Stimulated activated CD8-positive, alpha-beta memory T cell treated with anti-CD3 and anti-CD28 coated beads, Interleukin-7, amount 100 ng/mL, for 48 hours (primary cell): Measurements from ENCODE around the gene HACE1.
"Not testable (repeated sequence)": the region's sequence is repeated elsewhere in the genome, so short reads cannot be mapped to it uniquely, and the experiment has no call there.

ENCODE experiments used
- DNase-seq, 2 donors: peaks; one replicate each; pipeline ENCODE4 v3.0.0-alpha.2; 2020; ENCODE audit warnings: low read depth in 1 of 2; ENCODE audit errors: extremely low read depth in 1 of 2

The HACE1 gene, protein sequence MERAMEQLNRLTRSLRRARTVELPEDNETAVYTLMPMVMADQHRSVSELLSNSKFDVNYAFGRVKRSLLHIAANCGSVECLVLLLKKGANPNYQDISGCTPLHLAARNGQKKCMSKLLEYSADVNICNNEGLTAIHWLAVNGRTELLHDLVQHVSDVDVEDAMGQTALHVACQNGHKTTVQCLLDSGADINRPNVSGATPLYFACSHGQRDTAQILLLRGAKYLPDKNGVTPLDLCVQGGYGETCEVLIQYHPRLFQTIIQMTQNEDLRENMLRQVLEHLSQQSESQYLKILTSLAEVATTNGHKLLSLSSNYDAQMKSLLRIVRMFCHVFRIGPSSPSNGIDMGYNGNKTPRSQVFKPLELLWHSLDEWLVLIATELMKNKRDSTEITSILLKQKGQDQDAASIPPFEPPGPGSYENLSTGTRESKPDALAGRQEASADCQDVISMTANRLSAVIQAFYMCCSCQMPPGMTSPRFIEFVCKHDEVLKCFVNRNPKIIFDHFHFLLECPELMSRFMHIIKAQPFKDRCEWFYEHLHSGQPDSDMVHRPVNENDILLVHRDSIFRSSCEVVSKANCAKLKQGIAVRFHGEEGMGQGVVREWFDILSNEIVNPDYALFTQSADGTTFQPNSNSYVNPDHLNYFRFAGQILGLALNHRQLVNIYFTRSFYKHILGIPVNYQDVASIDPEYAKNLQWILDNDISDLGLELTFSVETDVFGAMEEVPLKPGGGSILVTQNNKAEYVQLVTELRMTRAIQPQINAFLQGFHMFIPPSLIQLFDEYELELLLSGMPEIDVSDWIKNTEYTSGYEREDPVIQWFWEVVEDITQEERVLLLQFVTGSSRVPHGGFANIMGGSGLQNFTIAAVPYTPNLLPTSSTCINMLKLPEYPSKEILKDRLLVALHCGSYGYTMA

DNA sequence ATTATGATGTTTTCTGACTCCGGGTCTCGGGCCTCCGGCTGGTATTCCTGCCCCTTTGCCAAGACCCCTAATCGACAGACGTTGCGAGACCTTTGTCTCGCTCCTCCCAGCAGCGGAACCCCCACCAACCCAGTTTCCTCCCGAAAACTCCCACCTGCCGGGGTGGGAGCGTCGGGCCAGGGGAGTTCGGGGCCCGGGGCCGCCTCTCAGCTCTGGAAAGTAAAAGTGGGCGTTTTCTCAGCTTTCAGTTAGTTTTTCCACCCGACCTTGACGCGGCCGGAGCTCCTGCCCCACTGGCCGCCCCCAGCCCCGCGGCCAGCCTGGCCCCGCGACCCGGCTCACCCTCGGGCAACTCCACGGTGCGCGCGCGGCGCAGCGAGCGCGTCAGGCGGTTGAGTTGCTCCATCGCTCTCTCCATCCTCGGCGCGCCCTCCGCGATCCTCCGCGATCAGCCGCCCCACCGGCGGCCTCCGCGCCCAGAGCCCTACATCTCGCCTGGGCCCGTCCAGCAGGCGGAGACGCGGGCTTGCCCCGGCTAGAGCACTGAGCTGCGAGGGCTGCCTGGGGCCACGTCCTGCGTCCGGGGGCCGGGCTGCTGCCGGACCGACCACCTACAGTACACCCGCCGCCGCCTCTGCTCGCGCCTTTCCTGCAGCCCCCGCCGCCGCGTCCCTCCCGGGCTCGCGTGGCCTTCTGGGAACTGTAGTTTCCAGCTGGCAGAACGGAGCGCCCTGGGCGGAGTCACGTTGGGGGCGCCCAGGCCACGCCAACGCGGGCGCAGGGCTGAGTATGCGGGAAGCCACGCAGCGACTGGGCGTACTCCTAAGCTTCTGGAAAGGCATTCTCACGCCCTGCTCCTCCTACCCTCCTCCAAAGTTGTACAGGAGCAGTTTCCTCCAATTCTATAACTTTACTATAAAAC, at the start of gene HACE1:
HACE1 (minus strand) TSS at position 695 of the 922 bp plus-strand sequence; CDS start at position 418, 277 bp downstream.
- DNase-seq = peak; percentile 79 to 82

DNA sequence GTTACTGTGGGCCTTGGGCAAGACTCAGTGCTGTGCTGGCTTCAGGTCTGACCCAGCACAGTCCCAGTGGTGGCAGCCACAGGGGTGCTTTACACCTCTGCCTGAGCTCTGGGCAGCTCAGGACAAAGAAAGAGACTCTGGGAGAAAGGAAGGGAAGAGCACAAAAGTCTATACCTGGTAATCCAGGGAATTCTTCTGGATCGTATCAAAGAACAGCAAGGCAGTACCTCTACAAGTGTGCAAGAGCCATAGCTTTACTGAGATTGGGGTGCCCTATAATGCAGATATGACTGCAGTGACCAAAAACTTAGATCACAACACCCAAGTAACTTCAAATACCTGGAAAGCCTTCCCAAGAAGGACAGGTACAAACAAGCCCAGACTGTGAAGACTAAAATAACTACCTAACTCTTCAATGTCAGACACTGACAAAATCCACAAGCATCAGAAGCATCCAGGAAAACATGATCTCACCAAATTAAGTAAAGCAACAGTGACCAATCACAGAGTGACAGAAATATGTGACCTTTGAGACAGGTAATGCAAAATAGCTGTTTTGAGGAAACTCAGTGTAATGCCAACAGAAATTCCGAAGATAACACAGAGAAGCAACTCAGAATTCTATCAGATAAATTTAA, 49.3 kb upstream of the HACE1 start:
- DNase-seq = no peak

DNA sequence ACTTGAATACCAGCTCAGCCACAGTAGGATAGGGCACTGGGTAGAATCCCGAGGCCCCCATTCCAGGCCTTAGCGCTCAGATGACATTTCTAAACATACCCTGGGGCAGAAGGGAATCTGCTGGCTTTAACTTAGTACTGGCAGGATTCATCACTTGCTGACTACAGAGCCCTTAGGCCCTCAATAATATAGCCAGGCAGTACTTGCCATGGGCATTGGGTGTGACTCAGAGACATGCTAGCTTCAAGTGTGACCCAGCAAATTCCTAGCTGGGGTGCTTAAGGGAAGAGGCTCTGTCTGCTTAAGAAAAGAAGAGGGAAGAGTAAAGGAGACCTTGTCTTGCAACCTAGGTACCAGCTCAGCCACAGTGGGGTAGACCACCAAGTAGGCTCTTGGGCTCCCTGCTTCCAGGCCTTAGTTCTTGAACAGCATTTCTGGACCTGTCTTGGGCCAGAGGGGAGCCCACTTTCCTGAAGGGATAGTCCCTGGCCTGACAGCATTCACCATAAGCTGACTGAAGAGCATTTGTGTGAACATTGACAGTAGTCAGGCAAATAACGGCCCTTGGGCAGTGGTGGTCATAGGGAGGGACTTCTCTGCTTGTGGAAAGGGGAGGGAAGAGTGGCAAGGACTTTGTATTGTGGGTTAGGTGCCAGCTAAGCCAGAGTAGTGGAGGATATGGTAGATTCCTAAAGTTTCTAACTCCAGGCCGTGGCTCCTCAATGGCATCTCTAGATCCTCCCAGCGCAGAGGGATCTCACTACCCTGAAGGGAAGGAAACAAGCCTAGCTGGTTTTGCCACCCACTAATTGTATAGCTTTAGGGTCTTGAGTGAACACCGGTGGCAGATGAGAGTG, 48.5 kb upstream of the HACE1 start:
- no peak for DNase-seq

DNA sequence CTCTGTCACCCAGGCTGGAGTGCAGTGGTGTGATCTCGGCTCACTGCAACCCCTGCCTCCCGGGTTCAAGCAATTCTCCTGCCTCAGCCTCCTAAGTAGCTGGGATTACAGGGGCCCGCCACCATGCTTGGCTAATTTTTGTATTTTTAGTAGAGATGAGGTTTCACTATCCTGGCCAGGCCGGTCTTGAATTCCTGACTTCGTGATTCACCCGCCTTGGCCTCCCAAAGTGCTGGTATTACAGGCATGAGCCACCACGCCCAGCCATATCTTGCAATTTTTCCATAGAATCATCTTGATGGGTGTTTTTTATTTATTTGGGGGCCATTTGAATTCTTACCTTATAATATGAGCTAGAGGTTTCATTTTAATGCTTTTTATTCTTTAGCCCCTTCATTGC, 39.2 kb upstream of the HACE1 start:
- DNase-seq = not testable (repeated sequence)

DNA sequence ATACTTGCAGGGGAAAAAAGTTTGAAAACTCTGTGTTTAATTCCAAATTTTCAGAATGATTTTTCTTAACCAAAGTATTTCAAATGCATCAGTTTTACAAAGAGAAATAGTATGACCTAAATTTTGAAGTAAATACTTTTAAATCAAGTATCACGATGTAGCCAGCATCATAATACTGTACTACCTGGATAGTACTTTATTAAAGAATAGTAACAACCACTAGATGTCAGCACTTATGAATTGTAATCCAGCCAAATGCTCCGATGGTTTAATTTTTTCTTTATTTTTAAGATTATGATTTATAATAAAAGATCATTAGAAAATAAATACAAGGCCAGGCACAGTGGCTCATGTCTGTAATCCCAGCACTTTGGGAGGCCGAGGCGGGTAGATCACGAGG, 37.2 kb upstream of the HACE1 start:
- no peak for DNase-seq

DNA sequence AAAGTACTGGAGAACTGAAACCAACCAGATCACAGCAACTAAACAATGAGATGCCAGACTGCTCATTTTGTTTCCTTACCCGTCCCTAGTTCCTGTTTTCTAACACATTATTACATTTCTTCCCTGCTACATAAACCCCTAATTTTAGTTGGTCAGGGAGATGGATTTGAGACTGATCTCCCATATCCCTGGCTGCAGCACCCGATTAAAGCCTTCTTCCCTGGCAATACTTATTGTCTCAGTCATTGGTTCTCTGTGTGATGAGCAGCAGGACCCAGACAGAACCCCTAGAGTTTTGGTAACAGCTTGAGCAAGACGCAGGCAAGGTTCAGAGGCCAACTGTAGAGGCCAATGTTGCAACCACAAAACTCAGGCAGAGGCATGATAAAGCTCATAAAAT, 28.3 kb upstream of the HACE1 start:
- DNase-seq = no peak

DNA sequence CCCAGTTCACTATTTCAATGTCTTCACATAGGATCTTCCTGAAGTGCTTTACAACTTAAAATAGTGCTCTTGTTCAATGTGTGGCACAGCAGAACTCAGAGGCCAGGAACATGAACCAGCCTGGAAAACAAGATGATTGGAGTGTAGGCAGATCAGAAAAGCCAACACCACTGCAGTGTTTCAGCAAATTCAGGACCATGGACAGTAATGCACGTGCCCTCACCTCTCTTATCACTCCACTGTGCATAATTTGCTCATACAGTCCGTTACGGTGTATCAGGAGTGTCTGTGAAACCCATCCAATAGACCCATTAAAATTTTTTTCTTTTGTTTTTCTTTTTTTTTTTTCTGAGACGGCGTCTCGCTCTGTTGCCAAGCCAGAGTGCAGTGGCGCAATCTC, 27.6 kb upstream of the HACE1 start:
- no peak for DNase-seq

DNA sequence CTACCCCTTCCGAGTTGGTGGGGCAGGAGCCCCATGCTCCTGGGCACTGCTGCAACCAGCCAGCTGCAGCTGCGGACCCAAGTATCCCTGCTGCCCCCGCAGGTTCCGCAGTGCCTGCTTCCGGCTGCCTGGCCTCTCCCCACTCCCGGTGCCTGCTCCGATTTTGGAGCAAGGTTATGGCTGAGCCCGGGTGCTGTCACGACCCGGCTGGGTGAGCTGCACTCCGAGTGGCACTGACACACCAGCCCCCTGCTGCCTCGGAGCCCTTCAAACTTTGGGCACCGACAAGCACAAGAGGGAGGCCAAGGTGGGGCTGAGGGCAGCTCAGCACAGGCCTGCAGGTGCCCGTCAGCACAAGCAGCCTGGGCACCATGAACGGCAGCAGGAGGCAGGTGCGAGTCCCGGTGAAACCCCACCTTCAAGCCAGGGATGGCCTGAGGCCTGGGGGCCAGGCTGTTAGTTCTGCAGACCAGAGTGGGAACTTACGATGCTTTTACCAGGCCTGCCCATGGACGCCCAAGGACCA, 25.9 kb upstream of the HACE1 start:
- no peak for DNase-seq

DNA sequence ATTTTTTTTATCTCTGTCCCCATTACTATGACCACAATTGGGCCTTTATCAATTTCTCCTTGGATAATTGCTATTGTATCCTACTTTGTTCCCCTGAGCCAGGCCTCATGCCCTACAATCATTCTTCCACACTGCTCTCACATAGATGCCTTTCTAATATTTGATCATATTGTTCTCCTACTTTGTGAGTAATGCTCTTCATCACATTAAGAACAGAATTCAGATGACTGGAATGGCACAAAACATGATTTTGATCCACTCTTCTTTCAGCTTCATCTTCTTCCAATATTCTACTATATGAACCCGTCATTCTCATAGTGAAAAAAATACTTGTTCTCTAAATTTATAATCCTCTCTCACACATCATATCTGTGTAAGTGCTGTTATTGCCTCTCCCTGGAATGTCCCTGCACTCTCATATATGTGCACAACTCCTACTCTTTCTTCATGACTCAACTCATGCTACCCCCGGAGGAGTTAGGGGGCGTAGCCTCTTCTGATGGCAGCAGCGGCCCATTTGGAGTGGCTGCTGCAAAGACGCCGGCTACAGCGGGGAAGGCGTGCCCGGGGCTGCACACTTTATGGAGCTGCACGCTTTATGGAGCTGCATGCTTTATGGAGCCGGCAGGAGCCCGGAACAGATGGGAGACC, 25.3 kb upstream of the HACE1 start:
- no peak for DNase-seq

DNA sequence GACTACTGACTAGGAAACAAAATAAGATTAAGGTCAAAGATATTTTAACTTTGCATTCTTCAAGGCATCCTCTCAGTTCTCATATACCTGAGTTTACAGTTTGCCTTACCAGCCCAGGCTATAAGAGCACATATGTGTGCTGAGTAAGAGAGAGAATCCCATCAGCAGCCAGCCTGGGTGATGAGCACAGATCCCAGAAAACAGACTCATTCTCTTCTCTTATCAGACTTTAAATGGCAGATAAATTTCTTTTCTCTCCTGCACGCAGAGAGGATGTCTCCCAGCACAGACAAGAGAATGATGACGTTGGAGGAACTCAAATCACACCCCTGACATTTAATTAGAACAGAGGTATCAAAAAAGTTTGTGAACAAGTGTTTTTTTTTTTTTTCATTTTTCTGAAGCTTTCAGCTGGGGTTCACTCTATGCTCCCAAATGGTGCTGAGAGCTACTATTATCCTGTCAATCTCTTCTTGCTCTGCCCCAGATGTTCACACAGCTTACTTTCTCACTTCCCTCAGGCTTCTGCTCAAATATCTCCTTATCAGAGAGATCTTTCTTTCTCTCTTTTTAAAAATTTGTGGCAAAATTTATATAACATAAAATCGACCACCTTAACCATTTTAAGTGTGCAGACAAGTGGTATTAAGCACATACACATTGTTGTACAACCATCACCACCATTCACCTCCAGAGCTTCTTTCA, 22.4 kb upstream of the HACE1 start:
- DNase-seq = no peak

DNA sequence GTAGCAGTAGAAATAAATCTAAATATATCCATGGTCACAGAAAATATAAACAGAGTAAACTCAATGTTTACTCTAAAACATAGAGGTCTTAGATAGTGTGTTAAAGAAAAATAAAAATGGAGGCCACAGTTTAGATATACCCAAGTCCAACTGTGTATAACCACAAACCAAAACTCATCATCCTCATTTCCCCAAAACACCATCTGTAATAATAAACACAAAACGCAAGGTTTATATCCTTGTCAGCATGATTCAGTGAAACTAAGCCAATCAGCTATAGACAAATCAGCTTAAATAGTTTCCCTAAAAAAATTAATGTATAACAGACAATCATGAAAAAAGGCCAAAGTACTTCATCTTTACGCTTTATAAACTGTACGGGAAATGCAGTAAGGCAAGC, 2.7 kb upstream of the HACE1 start:
- DNase-seq = no peak

DNA sequence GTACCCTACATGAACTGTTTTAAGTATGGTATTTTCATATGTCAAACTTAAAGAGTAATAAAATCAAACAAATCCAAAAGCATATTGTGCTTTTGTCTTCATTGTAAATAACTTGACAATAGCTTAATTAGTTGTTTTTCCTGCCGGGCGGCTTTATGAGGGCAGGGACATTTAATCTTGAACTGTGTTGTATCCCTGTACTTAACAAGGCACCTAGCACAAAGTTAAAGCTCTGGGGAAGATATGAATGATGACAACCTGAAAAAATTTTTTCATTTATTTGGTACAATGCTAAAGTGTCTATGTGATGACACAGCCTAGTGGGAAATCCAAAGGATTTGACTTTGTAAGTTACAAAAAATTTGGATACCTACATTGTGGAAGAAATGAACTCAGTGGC, 502 bp upstream of the HACE1 start:
- DNase-seq = no peak

DNA sequence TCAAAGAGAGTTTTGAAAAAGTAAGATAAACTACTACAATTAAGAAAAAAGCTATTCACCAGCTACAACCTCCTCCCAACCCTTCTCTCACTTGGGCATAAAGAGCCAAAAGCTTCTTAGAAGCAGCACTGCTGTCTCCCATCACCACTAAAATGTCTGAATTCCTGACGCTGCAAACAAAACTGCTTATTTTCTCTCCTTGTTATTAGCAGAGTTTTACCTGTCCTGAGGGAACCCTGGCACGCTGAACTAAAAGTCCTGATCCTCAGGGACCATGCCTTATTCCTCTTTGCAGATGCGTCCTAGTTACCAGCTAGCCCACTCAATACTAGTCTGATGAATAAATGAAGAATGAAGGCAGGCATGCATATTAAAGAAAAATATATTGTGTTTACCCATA, 1.1 kb downstream of the HACE1 start:
- no peak for DNase-seq

DNA sequence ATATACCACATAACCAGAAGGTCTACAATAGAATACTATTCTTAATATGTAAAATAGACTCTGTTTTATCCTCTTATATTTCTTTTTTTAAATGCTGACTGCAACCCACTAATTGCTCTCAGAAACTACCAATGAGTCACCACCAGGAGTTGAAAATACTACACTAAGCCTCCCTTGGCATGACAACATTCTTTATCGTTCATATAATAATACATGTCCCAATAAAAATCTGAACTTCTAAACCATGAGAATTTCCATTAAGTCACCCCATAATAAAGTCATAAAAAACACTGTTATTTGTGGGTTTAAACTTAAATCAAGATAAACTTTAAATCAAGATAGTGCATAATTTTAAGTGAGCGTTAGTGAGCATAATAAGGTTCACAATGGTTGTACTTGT, 4.2 kb downstream of the HACE1 start:
- DNase-seq = no peak

DNA sequence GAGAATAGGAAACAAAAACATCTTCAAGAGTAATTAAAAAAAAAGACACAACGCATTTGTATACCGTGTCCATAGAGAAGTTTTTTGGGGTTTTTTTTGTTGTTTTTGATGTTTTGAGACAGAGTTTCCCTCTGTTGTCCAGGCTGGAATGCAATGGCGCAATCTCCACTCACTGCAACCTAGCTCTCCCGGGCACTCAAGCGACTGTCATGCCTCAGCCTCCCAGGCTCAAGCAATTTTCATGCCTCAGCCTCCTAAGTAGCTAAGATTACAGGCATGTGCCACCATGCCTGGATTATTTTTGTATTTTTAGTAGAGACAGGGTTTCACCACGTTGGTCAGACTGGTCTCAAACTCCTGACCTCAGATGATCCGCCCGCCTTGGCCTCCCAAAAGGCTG, 12.0 kb downstream of the HACE1 start:
- DNase-seq = not testable (repeated sequence)

DNA sequence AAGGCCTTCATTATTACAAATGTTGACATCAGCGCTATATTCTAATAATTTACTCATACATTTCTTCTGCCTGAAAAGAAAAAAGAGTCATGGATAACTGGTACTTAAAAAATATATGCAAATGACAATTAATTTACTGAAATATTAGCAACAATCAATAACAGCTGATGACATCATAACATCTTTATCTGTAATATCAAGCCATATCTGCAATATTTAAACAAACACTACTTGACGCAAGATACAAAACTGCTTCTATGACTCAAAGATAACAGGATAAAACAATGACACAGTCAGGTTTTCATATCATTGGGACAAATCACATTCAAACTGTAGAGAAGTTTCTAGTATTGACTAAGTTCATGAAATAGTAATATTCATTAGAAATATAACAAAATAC, 16.5 kb downstream of the HACE1 start:
- DNase-seq = no peak

DNA sequence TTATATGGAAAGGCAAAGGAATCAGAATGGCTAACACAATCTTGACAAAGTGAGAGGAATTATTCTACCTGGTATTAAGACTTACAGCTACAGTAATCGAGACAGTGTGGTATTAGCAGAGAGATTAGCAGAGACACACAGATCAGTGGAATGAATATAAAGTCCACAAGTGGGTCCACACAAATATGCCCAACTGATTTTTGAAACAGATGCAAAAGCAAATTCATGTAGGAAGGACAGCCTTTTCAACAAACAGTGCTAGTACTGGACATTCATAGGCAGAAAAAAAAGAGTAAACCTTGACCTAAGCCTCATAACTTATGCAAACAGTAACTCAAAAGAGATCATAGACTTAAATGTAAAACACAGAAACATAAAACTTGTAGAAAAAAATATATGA, 22.6 kb downstream of the HACE1 start:
- no peak for DNase-seq

DNA sequence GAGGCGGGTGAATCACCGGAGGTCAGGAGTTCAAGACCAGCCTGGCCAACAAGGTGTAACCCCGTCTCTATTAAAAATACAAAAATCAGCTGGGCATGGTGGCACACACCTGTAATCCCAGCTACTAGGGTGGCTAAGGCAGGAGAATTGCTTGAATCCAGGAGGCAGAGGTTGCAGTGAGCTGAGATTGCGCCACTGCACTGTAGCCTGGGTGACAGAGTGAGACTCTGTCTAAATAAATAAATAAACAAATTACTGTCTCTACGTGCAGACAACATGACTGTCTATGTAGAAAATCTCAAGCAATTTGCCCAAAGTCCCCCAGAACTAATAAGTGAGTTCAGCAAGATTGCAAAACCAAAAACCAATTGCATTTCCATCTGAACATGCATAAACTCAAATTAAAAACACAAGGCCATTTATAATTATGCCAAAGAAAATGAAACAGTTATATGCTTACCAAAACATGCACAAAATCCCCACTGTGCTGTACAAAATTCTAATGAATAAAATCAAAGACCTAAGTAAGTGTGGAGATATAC, 23.2 kb downstream of the HACE1 start:
- DNase-seq = not testable (repeated sequence)
